ENCODE results near the gene REV1.

DNA sequence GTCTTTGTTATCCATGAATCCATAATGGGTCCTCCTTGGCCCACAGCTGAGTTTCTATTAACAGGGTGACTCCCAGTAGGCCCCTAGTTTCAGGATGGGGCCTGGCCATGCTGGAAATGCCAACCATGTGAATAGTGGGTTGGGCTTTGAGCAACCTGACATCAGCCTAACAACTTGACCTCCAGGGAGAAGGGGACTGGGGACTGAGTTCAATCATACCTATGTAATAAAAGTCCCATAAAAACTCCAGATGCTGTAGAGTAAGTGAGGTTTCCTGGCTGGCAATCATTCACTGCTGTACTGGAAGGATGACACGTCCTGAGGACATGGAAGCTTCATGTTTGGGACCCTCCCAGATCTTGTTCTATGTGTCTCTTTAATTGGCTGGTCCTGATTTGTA is 7.9 kb downstream of the REV1 start:
- no peak for TF ChIP-seq POLR2A (IDR thresholded peaks at IDR 0.05; ENCODE audit: extremely low read depth, insufficient read length)
- TF ChIP-seq, protein P1, sequence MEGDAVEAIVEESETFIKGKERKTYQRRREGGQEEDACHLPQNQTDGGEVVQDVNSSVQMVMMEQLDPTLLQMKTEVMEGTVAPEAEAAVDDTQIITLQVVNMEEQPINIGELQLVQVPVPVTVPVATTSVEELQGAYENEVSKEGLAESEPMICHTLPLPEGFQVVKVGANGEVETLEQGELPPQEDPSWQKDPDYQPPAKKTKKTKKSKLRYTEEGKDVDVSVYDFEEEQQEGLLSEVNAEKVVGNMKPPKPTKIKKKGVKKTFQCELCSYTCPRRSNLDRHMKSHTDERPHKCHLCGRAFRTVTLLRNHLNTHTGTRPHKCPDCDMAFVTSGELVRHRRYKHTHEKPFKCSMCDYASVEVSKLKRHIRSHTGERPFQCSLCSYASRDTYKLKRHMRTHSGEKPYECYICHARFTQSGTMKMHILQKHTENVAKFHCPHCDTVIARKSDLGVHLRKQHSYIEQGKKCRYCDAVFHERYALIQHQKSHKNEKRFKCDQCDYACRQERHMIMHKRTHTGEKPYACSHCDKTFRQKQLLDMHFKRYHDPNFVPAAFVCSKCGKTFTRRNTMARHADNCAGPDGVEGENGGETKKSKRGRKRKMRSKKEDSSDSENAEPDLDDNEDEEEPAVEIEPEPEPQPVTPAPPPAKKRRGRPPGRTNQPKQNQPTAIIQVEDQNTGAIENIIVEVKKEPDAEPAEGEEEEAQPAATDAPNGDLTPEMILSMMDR (IDR thresholded peaks at IDR 0.05; ENCODE audit: low read depth, low read length), result no peak
- TF ChIP-seq MYC (IDR thresholded peaks at IDR 0.05; ENCODE audit: low read depth, low read length), result no peak
